C4-2B (cell line): ENCODE results near the gene SNCA.

Experiments
- H3K27ac ChIP-seq: fragments of 450-650 bp; 2 replicates; pipeline ENCODE4 v1.5.1; 2017
- ZFX ChIP-seq: fragments of 450-650 bp; IDR thresholded peaks from 2 replicates; pipeline ENCODE4 v1.6.1; 2017
- TF ChIP-seq, protein P1 (sequence below): fragments of 450-650 bp; conservative IDR thresholded peaks from 2 replicates; pipeline ENCODE4 v1.5.1; 2017; ENCODE audit warnings: mild to moderate bottlenecking

SNCA gene

DNA sequence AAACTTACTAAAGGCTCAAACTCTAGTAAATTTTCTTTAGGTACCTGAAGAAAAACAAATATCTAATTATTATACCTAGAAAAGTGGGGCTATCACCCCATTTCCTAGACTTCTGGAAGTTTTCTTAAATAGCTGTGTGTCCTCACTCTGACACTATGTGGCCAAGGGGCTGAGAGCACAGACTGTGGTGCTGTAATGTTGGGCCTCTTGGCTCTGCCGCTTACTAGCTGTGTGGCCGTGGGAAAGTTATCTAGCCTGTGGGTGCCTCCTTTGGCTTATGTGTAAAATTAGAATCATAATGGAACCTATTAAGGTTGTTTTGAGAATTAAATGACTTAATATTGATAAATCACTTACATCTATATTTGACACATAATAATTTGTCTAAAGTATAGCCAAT, 114.4 kb downstream of the SNCA start:
- TF ChIP-seq, protein P1, sequence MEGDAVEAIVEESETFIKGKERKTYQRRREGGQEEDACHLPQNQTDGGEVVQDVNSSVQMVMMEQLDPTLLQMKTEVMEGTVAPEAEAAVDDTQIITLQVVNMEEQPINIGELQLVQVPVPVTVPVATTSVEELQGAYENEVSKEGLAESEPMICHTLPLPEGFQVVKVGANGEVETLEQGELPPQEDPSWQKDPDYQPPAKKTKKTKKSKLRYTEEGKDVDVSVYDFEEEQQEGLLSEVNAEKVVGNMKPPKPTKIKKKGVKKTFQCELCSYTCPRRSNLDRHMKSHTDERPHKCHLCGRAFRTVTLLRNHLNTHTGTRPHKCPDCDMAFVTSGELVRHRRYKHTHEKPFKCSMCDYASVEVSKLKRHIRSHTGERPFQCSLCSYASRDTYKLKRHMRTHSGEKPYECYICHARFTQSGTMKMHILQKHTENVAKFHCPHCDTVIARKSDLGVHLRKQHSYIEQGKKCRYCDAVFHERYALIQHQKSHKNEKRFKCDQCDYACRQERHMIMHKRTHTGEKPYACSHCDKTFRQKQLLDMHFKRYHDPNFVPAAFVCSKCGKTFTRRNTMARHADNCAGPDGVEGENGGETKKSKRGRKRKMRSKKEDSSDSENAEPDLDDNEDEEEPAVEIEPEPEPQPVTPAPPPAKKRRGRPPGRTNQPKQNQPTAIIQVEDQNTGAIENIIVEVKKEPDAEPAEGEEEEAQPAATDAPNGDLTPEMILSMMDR: no peak
- TF ChIP-seq ZFX: no peak
- no peak overlapping the region for H3K27ac ChIP-seq

DNA sequence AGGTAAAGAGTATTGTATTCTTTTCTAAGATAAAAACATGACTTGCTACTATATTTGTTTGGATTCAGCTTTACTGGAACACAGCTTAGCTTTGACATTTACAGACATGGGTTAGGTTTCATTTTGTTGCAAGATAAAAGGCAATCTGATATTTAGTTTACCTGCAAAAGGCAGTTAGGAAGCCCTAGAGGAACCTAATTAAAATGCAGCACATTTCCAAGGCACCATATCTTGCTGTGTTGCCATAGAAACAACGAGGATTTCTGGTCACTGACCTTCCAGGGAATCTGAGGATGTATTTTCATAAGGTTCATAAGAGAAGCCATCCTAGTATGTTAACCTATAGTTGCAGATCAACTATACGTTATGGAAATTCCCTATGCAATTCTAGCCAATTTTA, 116.0 kb downstream of the SNCA start:
- TF ChIP-seq ZFX: no peak
- TF ChIP-seq, protein P1: no peak
- H3K27ac ChIP-seq: no peak overlapping the region

DNA sequence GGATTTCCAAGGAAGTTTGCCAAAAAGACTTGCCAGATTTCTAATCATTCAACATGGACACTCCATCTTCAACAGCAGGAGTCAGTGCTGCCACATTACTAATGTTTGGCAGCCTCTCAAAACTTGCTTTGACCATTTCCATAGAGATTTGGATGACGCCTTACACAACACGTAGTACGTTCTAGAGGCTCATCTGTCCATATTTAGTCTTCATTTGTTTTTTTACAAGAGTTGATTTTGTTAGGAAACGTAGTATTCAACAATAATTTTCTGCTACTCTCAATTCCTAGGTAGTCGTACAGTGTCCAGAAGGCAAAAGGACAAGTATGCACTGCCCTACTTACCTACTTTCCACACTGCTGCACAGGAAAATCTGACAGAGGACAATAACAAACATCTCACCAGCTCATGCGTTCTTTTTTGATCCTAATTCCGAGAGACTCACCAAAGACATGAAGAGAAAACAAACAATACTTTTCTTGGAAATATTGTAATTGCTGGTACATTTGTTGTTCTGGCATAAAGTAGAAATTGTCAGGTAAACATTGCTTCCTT, 117.3 kb downstream of the SNCA start:
- TF ChIP-seq ZFX: no peak
- TF ChIP-seq, protein P1: no peak
- H3K27ac ChIP-seq: no peak overlapping the region

DNA sequence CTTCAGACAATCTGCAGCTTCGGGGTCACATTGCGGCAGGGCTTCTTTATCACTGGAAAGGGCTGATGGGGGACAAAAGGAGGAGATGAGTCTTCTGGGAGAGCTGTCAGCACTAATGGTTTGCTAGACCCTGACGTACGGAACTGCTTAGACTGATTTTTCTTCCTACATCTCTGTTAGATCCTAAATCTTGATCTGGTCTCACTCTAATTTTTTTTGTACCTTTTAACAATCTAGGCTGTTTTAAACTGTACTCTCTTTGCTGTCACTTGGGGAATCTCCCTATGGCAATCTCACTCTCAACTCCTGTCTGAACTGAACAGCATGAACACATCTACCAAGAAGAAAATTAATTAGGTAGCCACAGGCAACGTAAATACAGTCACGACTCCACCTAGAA, 120.1 kb downstream of the SNCA start:
- TF ChIP-seq, protein P1: no peak
- TF ChIP-seq ZFX: no peak
- H3K27ac ChIP-seq: no peak overlapping the region

DNA sequence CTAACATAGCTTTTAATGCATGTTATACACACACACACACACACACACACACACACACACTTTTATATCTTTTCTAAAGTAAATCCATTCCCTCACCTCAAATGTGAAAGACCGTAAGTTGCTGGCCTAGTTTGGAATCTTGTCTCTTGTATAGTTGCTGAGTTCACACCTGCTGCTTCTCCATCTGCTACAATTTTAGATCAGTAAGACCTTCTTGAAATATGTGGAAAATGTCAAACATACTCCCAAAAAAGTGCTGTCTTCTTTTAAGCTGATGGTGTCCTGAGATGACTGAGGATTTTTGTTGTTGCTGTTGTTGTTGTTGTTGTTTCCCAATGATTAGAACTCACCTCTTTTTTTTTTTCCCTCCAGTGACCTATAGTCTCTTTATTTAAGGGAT, 121.3 kb downstream of the SNCA start:
- TF ChIP-seq ZFX: no peak
- TF ChIP-seq, protein P1: no peak
- H3K27ac ChIP-seq: no peak overlapping the region

DNA sequence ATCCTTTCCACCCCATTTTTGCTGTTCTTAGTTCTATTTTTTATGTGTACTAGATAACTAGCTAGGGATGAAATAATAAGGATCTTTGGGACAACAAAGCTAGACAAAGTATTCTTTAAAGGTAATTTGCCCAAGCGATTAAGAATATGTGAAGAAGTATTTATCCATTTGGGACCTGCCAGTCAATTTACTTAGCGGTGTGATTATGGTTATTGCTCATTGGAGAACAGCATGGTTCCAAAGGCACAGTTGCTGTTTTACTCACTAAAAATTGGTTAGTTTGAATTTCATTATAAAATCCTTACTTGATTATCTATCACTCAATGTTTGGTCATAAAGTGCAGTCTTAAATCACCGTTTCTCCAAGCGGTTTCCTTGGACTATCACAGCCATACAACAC, 124.1 kb downstream of the SNCA start:
- no peak overlapping the region for H3K27ac ChIP-seq
- TF ChIP-seq ZFX: no peak
- TF ChIP-seq, protein P1: no peak

DNA sequence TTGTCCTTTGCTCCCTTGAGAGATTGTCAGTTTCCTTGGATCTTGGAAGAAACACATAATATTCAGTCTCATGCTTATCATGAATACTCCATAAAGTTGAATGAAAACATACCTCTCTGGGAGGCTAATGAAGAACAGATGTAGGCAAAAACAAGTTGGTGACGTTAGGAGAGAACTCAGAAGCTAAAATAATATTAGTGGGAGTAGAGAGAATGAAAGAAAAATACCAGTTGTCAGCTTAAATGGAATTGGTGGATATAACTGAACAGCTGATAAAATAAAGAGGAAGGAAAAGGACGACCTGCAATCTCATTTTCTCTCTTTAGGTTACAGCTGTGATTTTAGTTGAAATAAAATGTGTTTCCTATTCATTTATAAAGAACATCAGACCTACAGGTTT, 124.8 kb downstream of the SNCA start:
- TF ChIP-seq, protein P1: no peak
- TF ChIP-seq ZFX: no peak
- H3K27ac ChIP-seq: no peak overlapping the region
